HK-2 (cell line): ENCODE data around the gene AFF4.
"Not testable (repeated sequence)": the region's sequence is repeated elsewhere in the genome, so short reads cannot be mapped to it uniquely, and the experiment has no call there.

Source experiments
- DNase-seq: peaks from one replicate; pipeline ENCODE4 v3.0.0-alpha.2; 2018; ENCODE audit not compliant: unreplicated experiment

AFF4 gene

GRCh38 chr5:132886064-132886823 lies 77.2 kb downstream of the AFF4 start:
- no peak for DNase-seq

- DNase-seq: no peak
Observed at GRCh38 chr5:132884548-132884947, 78.9 kb downstream of the AFF4 start.

- no peak for DNase-seq
Observed at GRCh38 chr5:132883261-132883834, 80.1 kb downstream of the AFF4 start.

- no peak for DNase-seq
Observed at GRCh38 chr5:132877938-132878337, 85.5 kb downstream of the AFF4 start.

GRCh38 chr5:132877466-132877865 lies 86.0 kb downstream of the AFF4 start:
- DNase-seq: no peak

- no peak for DNase-seq
Observed at GRCh38 chr5:132876020-132876759, 87.2 kb downstream of the AFF4 start.

- no peak for DNase-seq
Observed at GRCh38 chr5:132873930-132874271, 89.5 kb downstream of the AFF4 start.

- DNase-seq: no peak
Observed at GRCh38 chr5:132873119-132873929, 90.1 kb downstream of the AFF4 start, which contains the start of gene LEAP2. LEAP2 (plus strand) TSS chr5:132873668; CDS start chr5:132873695, 27 bp downstream.

GRCh38 chr5:132872788-132873118 lies 90.7 kb downstream of the AFF4 start:
- no peak for DNase-seq

- DNase-seq: no peak
Observed at GRCh38 chr5:132871459-132872284, 91.8 kb downstream of the AFF4 start.

- no peak for DNase-seq
Observed at GRCh38 chr5:132870801-132871200, 92.6 kb downstream of the AFF4 start.

- DNase-seq: no peak
Observed at GRCh38 chr5:132868754-132869153, 94.7 kb downstream of the AFF4 start.

GRCh38 chr5:132867046-132867451 lies 96.4 kb downstream of the AFF4 start:
- DNase-seq: no peak

- peak; percentile 92 for DNase-seq
Observed at GRCh38 chr5:132866342-132867045, 96.9 kb downstream of the AFF4 start, which contains the start of the genes GDF9 and UQCRQ. GDF9 (minus strand) TSS chr5:132866469; CDS start chr5:132864533, 1,936 bp downstream. UQCRQ (plus strand) TSS chr5:132866642; CDS start chr5:132866882, 240 bp downstream.

GRCh38 chr5:132865668-132866341 lies 97.6 kb downstream of the AFF4 start:
- DNase-seq: no peak

GRCh38 chr5:132860742-132861141 lies 102.7 kb downstream of the AFF4 start:
- no peak for DNase-seq

- DNase-seq: no peak
Observed at GRCh38 chr5:132859889-132860437, 103.5 kb downstream of the AFF4 start.

- DNase-seq: no peak
Observed at GRCh38 chr5:132856011-132856410, 107.4 kb downstream of the AFF4 start.

- DNase-seq: not testable (repeated sequence)
Observed at GRCh38 chr5:132854992-132855391, 108.4 kb downstream of the AFF4 start.
